Measurements from ENCODE around the gene LRRC61.

The LRRC61 gene

DNA sequence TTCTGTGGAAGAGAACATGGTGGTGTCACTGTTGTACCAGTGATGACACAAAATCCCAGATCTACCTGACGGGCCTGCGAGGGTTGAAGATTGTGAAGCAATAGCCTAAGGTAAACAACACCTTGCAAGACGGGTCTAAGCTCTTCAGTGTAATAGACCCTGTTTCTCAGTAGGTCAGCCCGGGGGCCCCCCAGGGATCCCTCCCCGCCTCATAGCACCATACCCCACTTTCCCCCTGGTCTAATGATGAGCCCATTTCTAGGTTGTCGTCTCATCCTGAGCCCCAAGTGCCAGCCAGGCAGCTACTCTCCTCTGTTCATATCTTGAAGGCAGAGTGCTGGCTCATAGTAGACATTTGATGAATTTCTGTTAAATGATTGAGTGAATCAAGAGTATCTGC, 2.7 kb downstream of the LRRC61 start:
- ChIA-PET CTCF (no interaction called here), POLR2A (ENCODE audit: low non-redundant PET) (no interaction called here)
- no peak overlapping the region for H3K27ac ChIP-seq
- no peak for DNase-seq (ENCODE audit: low spot score)
- TF ChIP-seq, protein P1, sequence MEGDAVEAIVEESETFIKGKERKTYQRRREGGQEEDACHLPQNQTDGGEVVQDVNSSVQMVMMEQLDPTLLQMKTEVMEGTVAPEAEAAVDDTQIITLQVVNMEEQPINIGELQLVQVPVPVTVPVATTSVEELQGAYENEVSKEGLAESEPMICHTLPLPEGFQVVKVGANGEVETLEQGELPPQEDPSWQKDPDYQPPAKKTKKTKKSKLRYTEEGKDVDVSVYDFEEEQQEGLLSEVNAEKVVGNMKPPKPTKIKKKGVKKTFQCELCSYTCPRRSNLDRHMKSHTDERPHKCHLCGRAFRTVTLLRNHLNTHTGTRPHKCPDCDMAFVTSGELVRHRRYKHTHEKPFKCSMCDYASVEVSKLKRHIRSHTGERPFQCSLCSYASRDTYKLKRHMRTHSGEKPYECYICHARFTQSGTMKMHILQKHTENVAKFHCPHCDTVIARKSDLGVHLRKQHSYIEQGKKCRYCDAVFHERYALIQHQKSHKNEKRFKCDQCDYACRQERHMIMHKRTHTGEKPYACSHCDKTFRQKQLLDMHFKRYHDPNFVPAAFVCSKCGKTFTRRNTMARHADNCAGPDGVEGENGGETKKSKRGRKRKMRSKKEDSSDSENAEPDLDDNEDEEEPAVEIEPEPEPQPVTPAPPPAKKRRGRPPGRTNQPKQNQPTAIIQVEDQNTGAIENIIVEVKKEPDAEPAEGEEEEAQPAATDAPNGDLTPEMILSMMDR (conservative IDR thresholded peaks at IDR 0.05; ENCODE audit: low read depth): no peak

GRCh38 chr7:150326657-150327268, 3.6 kb downstream of the LRRC61 start:
- POLR2A ChIA-PET (ENCODE audit: low non-redundant PET): no interaction called here

DNA sequence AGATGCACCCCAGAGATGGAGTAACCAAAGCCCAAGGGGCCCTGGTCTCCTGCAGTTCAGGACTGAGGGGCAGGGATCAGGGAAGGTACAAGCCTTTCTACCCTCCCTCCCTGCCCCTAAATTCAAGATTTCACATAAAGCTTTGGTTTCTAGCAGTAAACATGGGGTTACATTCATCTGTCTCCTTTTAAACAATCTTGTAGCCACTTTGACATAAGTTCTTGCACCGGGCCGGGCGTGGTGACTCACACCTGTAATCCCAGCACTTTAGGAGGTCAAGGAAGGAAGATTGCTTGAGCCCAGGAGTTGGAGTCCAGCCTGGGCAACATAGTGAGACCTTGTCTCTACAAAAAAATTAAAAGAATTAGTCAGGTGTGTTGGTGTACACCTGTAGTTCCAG, 4.2 kb downstream of the LRRC61 start:
- TF ChIP-seq, protein P1 (conservative IDR thresholded peaks at IDR 0.05; ENCODE audit: low read depth): no peak
- ChIA-PET CTCF (no interaction called here), POLR2A (ENCODE audit: low non-redundant PET) (no interaction called here)
- DNase-seq (ENCODE audit: low spot score): no peak
- H3K27ac ChIP-seq: no peak overlapping the region

More at GRCh38 chr7:150326657-150327268, 3.6 kb downstream of the LRRC61 start:
- H3K27ac ChIP-seq: no peak overlapping the region
- CTCF ChIA-PET: no interaction called here
- TF ChIP-seq, protein P1 (conservative IDR thresholded peaks at IDR 0.05; ENCODE audit: low read depth): no peak
- no peak for DNase-seq (ENCODE audit: low spot score)

DNA sequence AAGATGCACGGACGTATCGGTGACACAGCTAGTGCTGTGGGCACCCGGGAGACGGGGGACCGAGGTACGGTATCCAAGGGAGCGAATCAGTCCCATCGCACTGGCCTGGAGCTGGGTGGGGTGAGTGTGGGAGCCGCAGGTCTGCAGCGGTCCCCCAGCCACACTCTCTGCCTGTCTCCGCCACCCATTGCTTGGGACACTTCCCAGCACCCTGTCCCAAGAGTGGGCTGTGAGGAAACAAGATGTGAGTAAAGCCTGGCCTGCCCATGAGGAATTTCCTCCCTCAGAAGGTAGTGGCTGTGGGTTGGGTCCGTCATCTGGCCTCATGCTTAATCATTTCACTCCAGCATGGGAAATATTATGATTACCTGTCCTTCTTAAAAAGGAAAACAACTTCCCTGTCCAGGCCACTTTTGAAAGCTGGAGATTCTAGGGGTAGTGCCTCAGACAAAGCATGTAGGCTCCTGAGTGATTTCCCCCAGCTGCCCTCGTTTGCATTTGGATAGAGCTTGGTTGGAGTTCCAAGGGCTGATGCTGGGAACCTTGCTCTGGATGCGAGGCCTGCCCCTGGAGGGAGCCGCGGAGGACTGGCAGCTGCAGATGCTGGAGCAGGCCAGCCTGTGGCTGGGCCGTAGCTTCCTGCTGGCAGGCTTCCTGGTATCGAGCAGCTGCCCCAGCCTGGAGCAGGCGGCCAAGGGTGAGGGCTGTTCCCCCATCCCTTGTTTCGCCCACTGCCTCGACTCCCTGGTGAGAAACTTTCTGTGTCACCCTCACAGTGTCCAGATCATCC, 6.4 kb downstream of the LRRC61 start:
- POLR2A ChIA-PET (ENCODE audit: low non-redundant PET): no interaction called here
- TF ChIP-seq, protein P1 (conservative IDR thresholded peaks at IDR 0.05; ENCODE audit: low read depth): no peak
- CTCF ChIA-PET: no interaction called here
- no peak overlapping the region for H3K27ac ChIP-seq
- DNase-seq (ENCODE audit: low spot score): no peak

GRCh38 chr7:150330211-150330885, 7.2 kb downstream of the LRRC61 start:
- ChIA-PET CTCF (no interaction called here), POLR2A (ENCODE audit: low non-redundant PET) (no interaction called here)
- H3K27ac ChIP-seq: no peak overlapping the region
- DNase-seq (ENCODE audit: low spot score): no peak
- TF ChIP-seq, protein P1 (conservative IDR thresholded peaks at IDR 0.05; ENCODE audit: low read depth): no peak

GRCh38 chr7:150332852-150333635, 9.9 kb downstream of the LRRC61 start:
- no peak overlapping the region for H3K27ac ChIP-seq
- TF ChIP-seq, protein P1 (conservative IDR thresholded peaks at IDR 0.05; ENCODE audit: low read depth): no peak
- ChIA-PET CTCF (interaction anchor here (0.6 kb wide), 1 partner anchor 106 kb away, joined by 3 read pairs; no protein-coding TSS in a partner anchor), POLR2A (ENCODE audit: low non-redundant PET) (no interaction called here)
- no peak for DNase-seq (ENCODE audit: low spot score)

Data from RWPE1 (cell line).